ENCODE measurements around the gene KCNT2. TPM values are rescaled to one million over a fixed set of nuclear protein-coding genes. Genes with fewer than 3 reads are reported as not detected.
"Not testable (repeated sequence)": the region's sequence is repeated elsewhere in the genome, so short reads cannot be mapped to it uniquely, and the experiment has no call there.

Gene KCNT2
- total RNA-seq, 1 donor from 2014 or later = 0.62 TPM

- no peak for DNase-seq (ENCODE audit: low read depth)
Measured at GRCh38 chr1:196323869-196324268, 284.4 kb downstream of the KCNT2 start.

GRCh38 chr1:196319301-196319700 is 288.9 kb downstream of the KCNT2 start:
- no peak for DNase-seq (ENCODE audit: low read depth)

- peak; percentile 63 for DNase-seq (ENCODE audit: low read depth)
Measured at GRCh38 chr1:196317535-196318522, 290.4 kb downstream of the KCNT2 start.

GRCh38 chr1:196312739-196313138 is 295.5 kb downstream of the KCNT2 start:
- DNase-seq (ENCODE audit: low read depth) = no peak

- DNase-seq (ENCODE audit: low read depth) = peak; percentile 30
Measured at GRCh38 chr1:196309386-196309785, 298.9 kb downstream of the KCNT2 start.

- DNase-seq (ENCODE audit: low read depth) = no peak
Measured at GRCh38 chr1:196308176-196308575, 300.1 kb downstream of the KCNT2 start.

GRCh38 chr1:196306421-196306820 is 301.8 kb downstream of the KCNT2 start:
- no peak for DNase-seq (ENCODE audit: low read depth)

GRCh38 chr1:196305216-196305615 is 303.0 kb downstream of the KCNT2 start:
- DNase-seq (ENCODE audit: low read depth) = no peak

GRCh38 chr1:196302981-196303380 is 305.3 kb downstream of the KCNT2 start:
- no peak for DNase-seq (ENCODE audit: low read depth)

GRCh38 chr1:196302420-196302819 is 305.8 kb downstream of the KCNT2 start:
- DNase-seq (ENCODE audit: low read depth) = no peak

GRCh38 chr1:196295766-196296165 is 312.5 kb downstream of the KCNT2 start:
- no peak for DNase-seq (ENCODE audit: low read depth)

- no peak for DNase-seq (ENCODE audit: low read depth)
Measured at GRCh38 chr1:196278816-196279215, 329.4 kb downstream of the KCNT2 start.

- DNase-seq (ENCODE audit: low read depth) = no peak
Measured at GRCh38 chr1:196277860-196278259, 330.4 kb downstream of the KCNT2 start.

- DNase-seq (ENCODE audit: low read depth) = no peak
Measured at GRCh38 chr1:196271212-196271947, 336.9 kb downstream of the KCNT2 start.

- not testable (repeated sequence) for DNase-seq (ENCODE audit: low read depth)
Measured at GRCh38 chr1:196263086-196263485, 345.2 kb downstream of the KCNT2 start.

- DNase-seq (ENCODE audit: low read depth) = no peak
Measured at GRCh38 chr1:196260270-196260669, 348.0 kb downstream of the KCNT2 start.

- no peak for DNase-seq (ENCODE audit: low read depth)
Measured at GRCh38 chr1:196259316-196259715, 348.9 kb downstream of the KCNT2 start.

- DNase-seq (ENCODE audit: low read depth) = no peak
Measured at GRCh38 chr1:196255762-196256161, 352.5 kb downstream of the KCNT2 start.

- no peak for DNase-seq (ENCODE audit: low read depth)
Measured at GRCh38 chr1:196229546-196229945, 378.7 kb downstream of the KCNT2 start.

- no peak for DNase-seq (ENCODE audit: low read depth)
Measured at GRCh38 chr1:196214866-196215265, 393.4 kb downstream of the KCNT2 start.

GRCh38 chr1:196209983-196210382 is 398.3 kb downstream of the KCNT2 start:
- DNase-seq (ENCODE audit: low read depth) = no peak

GRCh38 chr1:196209265-196209664 is 399.0 kb downstream of the KCNT2 start:
- no peak for DNase-seq (ENCODE audit: low read depth)

Data from myocyte (in vitro differentiated cells).